GM13976 (cell line): ENCODE data around the gene SERPINB1.

ENCODE experiments used
- DNase-seq: peaks from one replicate; pipeline ENCODE4 v3.0.0; 2012; ENCODE audit warnings: low spot score
- in situ Hi-C: fragments of 300-500 bp; cut with MboI; formaldehyde crosslinking; loops from one replicate; pipeline ENCODE4 v1.12.0; 2022; ENCODE audit warnings: low sequenced_read_pairs, mixed read lengths, inconsistent platforms; ENCODE audit not compliant: unreplicated experiment
- TF ChIP-seq, protein P1 (sequence below): IDR thresholded peaks from 2 replicates; pipeline ENCODE4 v1.5.1; 2012; ENCODE audit warnings: borderline replicate concordance, mild to moderate bottlenecking; ENCODE audit not compliant: insufficient read depth; ENCODE audit errors: extremely low read depth, missing control alignments, control extremely low read depth

SERPINB1 gene

DNA sequence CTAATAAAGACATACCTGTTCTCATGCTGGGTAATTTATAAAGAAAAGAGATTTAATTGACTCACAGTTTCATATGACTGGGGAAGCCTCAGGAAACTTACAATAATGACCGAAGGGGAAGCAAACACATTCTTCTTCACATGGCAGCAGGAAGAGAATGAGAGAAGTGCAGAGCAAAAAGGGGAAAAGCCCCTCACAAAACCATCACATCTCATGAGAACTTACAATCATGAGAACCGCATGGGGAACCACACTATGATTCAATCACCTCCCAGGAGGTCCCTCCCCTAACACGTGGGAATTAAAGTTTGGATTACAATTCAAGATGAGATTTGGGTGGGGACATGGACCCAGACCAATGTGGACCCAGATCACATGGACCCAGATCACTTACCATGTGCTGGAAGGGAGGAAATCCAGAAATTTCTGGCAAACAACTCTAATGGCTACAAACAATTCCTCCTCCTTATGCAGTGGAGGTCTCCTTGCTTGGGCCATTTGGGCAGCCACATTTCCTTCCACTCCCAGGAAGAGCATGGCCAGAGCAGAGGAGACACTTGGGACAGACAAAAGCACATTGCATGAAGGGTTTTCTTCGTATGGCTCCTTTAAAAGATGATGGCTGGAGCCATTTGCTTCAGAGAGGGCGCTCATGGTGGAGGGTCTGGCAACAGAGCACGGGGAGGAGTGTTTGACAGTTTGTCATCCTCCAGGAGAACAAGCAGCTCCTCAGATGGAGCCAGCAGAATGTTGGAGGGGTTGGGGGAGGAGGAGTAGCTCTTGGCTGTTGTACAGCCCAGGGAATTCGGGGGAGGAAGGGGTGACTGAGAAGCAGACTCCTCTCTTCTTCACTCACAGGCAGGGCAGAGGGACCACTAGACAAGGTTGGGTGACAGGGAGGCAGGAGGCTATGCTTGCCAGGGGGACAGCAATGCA, 31.0 kb upstream of the SERPINB1 start:
- TF ChIP-seq, protein P1, sequence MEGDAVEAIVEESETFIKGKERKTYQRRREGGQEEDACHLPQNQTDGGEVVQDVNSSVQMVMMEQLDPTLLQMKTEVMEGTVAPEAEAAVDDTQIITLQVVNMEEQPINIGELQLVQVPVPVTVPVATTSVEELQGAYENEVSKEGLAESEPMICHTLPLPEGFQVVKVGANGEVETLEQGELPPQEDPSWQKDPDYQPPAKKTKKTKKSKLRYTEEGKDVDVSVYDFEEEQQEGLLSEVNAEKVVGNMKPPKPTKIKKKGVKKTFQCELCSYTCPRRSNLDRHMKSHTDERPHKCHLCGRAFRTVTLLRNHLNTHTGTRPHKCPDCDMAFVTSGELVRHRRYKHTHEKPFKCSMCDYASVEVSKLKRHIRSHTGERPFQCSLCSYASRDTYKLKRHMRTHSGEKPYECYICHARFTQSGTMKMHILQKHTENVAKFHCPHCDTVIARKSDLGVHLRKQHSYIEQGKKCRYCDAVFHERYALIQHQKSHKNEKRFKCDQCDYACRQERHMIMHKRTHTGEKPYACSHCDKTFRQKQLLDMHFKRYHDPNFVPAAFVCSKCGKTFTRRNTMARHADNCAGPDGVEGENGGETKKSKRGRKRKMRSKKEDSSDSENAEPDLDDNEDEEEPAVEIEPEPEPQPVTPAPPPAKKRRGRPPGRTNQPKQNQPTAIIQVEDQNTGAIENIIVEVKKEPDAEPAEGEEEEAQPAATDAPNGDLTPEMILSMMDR, result no peak
- in situ Hi-C loops, result no loop called here
- no peak for DNase-seq

DNA sequence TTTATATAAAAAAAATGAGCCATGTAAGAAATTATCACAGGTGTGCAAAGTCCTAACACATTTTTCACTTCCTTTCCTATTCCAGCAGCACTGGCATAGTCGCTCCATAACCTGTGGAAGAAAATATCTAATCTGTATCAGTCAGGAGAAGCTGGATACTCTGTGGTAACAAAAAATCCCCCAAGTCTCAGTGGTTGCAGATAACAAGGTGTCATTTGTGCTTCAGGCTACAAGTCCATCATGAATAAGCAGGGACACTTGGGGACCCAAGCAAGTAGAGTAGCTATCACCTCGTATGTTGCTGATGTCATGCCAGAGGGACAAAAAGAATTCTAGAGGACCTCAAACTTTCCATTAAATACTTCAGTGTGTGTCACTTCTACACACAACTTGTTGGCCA, 30.3 kb upstream of the SERPINB1 start:
- DNase-seq, result no peak
- TF ChIP-seq, protein P1, result no peak
- in situ Hi-C loops, result no loop called here

DNA sequence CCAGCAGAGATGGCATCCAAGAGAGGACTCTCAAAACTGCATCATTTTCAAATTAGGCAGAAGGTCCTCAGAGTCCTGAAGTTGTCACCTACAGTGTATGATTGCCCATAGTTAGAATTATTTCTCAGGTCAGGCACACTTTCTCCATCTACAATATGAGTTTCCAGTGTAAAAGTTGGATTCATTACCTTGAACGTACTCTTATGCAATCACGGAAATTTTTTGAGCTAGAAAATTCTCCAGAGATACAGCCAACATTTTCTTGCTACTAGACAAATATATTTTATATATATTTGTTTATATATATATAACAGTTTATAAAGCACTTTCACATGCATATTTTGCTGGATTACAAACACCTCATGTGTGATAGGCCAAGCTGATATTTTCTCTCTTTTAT, 29.4 kb upstream of the SERPINB1 start:
- in situ Hi-C loops, result no loop called here
- TF ChIP-seq, protein P1, result no peak
- no peak for DNase-seq

DNA sequence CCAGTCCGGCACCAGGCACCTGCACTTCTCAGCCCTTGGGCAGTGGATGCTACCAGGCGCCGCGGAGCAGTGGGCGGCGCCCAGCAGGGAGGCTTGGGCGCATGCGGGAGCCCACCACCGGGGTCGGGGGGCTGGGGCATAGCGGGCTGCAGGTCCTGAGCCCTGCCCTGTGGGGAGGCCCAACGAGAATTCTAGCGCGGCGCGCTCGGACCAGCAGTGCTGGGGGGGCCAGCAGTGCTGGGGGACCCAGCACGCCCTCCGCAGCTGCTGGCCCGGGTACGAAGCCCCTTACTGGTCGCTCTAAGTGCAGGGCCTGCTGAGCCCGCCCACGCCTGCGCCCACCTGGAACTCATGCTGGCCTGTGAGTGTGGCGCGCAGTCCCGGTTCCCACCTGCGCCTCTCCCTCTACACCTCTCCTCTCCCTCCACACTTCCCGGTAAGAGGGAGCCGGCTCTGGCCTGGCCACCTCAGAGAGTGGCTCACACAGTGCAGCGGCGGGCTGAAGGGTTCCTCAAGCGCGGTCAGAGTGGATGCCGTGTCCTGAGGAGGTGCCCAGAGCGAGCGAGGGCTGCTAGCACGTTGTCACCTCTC, 28.5 kb upstream of the SERPINB1 start:
- TF ChIP-seq, protein P1, result no peak
- in situ Hi-C loops, result no loop called here
- DNase-seq, result no peak

DNA sequence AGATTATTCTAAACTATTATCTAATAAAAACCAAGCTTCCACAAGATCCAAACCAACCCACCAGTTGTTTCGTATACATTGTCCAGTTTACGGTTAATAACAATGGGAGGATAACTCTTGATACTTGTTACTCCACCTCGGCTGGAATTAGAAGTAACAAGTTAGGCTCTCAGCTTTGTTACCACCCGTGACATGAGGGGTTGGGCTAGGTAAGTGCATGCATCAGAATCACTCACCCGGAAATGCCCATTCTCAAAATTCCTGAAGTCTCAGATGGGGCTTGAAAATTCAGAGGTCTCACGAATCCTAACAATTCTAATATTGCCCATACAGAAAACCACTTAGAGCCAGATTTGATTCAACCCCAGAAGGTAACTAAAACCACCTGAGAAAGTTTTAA, 27.0 kb upstream of the SERPINB1 start:
- in situ Hi-C loops, result no loop called here
- TF ChIP-seq, protein P1, result no peak
- DNase-seq, result no peak

DNA sequence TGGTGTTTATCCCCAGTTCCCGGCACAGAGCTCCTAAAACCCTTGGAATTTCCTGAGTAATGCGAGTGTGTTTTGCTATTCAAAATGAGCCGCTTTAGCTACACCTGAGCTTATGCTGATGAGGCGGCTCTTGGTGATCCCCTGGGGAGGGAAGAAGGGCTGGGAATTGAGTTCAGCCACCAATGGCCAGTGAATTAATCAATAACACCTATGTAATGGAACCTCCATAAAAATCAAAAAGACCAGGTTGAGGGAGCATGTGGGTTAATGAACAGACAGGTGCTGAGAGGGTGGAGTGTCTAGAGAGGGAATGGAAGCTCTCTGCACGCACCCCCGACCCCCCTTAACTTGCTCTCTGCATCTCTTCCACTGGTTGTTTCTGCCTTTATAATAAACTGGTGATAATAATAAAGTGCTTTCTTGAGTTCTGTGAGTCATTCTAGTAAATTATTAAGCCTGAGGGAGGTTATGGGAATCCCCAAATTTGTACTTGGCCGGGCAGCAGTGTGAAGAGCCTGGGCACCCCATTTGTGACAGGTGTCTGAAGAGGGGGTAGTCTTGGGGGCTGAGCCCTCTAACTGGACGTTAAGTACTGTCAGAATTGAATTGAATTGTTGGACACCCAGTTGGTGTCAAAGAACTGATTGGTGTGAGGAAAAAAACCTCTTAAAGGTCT, 24.6 kb upstream of the SERPINB1 start:
- TF ChIP-seq, protein P1, result no peak
- in situ Hi-C loops, result no loop called here
- DNase-seq, result no peak
